Fibroblast of villous mesenchyme (primary cell): Measurements from ENCODE around the gene TNKS2. TPM values are rescaled to one million over a fixed set of nuclear protein-coding genes. Genes with fewer than 3 reads are reported as not detected.

Experiments
- DNase-seq: peaks from one replicate; pipeline ENCODE4 v3.0.0-alpha.2; 2010; ENCODE audit warnings: low read depth
- H3K4me3 ChIP-seq: 2 replicates; pipeline ENCODE4 v1.5.1; 2011; ENCODE audit warnings: low read depth, mild to moderate bottlenecking, low read length
- CTCF ChIP-seq: IDR thresholded peaks from 2 replicates; pipeline ENCODE4 v1.5.1; 2012; ENCODE audit warnings: low read depth, mild to moderate bottlenecking, low read length; ENCODE audit not compliant: insufficient read depth
- small RNA-seq: library from RNA; depleted of rRNA; stranded (forward); fragments of <200 nt; gene quantifications from one replicate; pipeline ENCODE3, GENCODE V24; 2012
- total RNA-seq: library from RNA; depleted of rRNA; stranded (reverse); fragments of >200 nt; gene quantifications from 2 replicates; pipeline ENCODE4 v1.2.3, GENCODE V29; 2012

TNKS2 gene
- total RNA-seq, 1 donor, result 57.4 TPM

- peak; percentile 70 for DNase-seq
- peak; percentile 17 for TF ChIP-seq CTCF
- peak overlapping the region; percentile 69 for H3K4me3 ChIP-seq
These were observed 110.3 kb downstream of the TNKS2 start for GRCh38 chr10:91908337-91909116.

- no peak for TF ChIP-seq CTCF
- peak; percentile 48 for DNase-seq
- H3K4me3 ChIP-seq, result peak within 1 kb of the TSS; percentile 69
These were observed 111.0 kb downstream of the TNKS2 start, which contains the start of gene FGFBP3 for GRCh38 chr10:91909117-91909677. Gene FGFBP3 (minus strand): TSS chr10:91909486. CDS start chr10:91908969, 517 bp downstream.

GRCh38 chr10:91910467-91910866 is 112.2 kb downstream of the TNKS2 start:
- TF ChIP-seq CTCF, result no peak
- no peak for DNase-seq
- no peak overlapping the region for H3K4me3 ChIP-seq

Small RNAs within 50 kb of the gene (small RNA-seq; reads per million reads assigned to genes)
- not detected for gene AL359198.2
- gene SRP9P1, result not detected

Other genes starting within 250 kb of the TNKS2 start
- gene PPP1R3C, start 165.4 kb upstream of the TNKS2 start, total RNA-seq, result 57.0 and 109 TPM in 2 replicates
- 0.86 and 0.97 TPM in 2 replicates for gene FGFBP3, start 111.1 kb downstream of the TNKS2 start, total RNA-seq
- 52.8 and 59.2 TPM in 2 replicates for gene BTAF1, start 125.3 kb downstream of the TNKS2 start, total RNA-seq